Loucy (cell line): Measurements from ENCODE around the gene AHRR.

ENCODE experiments used
- CTCF ChIP-seq: fragments of 200-600 bp; sonication (generic); conservative IDR thresholded peaks from 2 replicates; pipeline ENCODE4 v1.5.1; 2014; ENCODE audit warnings: mild to moderate bottlenecking, antibody characterized with exemption, low read length
- EZH2phosphoT487 ChIP-seq: fragments of 200-600 bp; IDR thresholded peaks from 2 replicates; pipeline ENCODE4 v1.6.1; 2018; ENCODE audit warnings: antibody characterized with exemption, mild to moderate bottlenecking, moderate library complexity, borderline replicate concordance

DNA sequence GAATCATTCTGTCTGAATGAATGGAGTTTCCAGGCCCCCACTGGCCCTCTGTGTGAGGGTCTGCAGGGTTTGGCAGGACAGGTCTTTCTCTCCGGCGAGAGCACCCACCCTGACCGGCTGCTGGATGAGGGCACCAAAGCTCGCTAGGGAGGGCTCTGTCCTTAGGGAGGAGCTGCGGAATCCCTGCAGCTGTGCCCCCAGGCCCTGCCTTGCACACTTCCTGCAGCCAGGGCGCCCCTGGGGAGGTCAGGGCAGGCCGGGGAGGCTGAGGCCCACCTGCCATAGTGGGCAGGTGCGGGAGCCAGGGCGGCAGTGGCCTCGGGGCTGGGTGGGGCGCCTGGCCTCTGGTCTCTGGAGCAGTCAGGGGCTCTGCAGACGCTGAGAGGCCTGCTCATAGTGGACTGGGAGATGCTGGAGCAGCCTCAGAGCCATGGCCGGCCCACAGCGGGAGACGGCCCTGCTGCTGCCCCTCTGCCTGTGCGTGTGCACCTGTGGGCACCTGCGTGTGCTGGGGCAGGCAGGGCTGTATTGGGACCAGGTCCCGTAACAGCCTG is 157.5 kb downstream of the AHRR start:
- TF ChIP-seq CTCF = no peak
- no peak for TF ChIP-seq EZH2phosphoT487
